SIG-M5 (cell line): ENCODE results near the gene TEX13D.
"Not testable (repeated sequence)": the region's sequence is repeated elsewhere in the genome, so short reads cannot be mapped to it uniquely, and the experiment has no call there.

Experiments
- DNase-seq: peaks from one replicate; lab custom pipeline; 2025; lab: John Stamatoyannopoulos, UW

The TEX13D gene

DNA sequence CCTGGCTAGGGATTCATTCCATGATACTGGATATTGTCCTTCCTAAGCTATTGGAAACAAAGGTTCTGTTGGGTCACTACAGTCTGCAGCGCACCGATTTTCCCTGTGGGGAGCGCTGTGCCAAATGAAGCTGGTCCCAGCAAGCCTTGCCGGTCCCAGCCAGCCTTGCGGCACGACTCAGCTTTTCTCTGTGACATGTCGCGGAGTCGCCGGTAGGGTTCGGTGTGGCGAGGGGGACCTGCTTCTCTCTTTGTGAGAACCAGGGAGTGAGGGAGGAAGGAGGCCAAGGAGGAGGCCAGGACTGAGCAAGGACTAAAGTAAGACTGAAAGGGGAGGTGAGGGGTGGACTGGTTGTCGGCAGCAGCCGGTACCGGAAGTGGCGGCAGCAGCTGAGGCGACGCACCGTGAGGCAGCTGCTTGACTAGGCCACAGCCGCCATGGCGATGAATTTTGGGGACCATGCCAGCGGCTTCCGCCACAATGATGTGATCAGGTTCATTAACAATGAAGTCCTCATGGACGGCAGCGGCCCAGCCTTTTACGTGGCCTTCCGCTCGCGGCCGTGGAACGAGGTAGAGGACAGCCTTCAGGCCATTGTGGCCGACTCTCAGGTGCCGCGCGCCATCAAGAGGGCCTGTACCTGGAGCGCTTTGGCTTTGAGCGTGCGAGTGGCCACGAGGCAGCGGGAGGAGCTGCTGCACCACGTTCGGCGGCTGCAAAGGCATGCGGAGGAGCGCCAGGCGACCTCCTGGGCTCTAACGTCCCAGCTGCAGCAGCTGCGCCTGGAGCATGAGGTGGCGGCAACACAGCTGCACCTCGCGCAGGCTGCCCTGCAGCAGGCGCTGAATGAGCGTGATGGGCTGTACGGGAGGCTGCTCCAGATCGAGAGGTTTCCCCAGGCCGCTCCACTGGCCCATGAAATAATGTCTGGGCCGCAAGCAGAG, at the start of gene TEX13D:
Gene TEX13D (plus strand): TSS at position 180 of the 944 bp plus-strand sequence. CDS start 258 bp downstream, at position 438.
- no peak for DNase-seq

DNA sequence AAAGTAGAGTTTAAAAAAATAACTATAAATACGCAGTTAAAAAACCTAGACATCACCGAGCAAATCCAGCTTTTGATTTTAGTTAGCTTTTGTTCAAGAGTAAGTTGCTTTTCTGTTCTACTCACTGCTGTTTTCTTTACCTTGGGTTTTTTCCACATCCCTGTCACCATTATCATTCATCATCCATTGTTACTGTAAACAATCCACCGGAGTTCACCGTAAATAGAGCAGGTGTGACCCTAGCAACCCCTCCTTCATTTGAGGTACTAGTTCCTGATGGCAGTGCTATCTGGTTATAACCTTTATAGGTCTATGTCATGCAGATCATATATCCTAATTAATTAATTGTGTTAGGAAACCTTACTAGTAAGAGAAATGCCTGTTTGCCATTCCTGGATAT, 43.0 kb upstream of the TEX13D start:
- no peak for DNase-seq

DNA sequence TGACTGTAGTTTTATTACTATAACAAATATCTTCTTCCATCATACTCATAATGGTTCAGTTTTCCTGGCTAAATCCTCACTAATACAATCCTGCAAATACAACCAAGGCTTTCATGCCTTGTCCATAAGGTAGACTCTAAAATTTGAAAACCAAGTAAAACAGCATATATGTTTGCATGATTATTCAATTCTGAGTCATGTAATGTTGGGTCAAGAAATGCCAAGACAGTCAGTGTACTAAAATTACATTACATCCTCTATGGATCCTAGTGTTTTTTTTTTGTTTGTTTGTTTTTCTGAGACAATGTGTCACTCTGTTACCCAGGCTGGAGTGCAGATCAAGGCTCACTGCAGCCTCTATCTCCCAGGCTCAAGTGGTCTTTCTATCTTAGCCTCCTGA, 38.6 kb upstream of the TEX13D start:
- no peak for DNase-seq

DNA sequence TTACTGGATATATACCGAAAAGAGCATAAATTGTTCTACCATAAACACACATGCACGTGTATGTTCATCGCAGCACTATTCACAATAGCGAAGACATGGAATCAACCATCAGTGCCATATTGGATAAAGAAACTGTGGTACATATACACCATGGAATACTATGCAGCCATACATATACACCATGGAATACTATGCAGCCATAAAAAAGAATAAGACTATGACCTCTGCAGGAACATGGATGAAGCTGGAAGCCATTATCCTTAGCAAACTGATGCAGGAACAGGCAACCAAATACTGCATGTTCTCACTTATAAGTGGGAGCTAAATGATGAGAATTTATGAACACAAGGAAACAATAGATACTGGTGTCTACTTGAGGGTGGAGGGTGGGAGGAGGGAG, 33.1 kb upstream of the TEX13D start:
- DNase-seq = not testable (repeated sequence)

DNA sequence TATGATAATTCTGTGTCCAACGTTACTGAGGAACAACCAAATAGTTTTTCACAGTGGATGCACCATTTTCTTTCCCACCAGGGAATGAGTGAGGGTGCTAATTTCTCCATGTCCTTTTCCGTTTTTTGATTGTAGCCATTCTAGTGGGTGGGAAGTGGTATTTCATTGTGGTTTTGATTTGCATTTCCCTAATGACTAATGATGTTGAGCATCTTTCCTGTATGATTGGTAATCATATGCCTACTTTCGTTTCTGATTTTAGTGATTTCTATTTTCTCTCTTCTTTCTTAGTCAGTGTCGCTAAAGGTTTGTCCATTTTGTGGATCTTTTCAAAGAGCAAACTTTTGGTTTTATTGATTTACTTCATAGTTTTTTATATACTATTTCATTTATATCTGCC, 32.1 kb upstream of the TEX13D start:
- DNase-seq = no peak

DNA sequence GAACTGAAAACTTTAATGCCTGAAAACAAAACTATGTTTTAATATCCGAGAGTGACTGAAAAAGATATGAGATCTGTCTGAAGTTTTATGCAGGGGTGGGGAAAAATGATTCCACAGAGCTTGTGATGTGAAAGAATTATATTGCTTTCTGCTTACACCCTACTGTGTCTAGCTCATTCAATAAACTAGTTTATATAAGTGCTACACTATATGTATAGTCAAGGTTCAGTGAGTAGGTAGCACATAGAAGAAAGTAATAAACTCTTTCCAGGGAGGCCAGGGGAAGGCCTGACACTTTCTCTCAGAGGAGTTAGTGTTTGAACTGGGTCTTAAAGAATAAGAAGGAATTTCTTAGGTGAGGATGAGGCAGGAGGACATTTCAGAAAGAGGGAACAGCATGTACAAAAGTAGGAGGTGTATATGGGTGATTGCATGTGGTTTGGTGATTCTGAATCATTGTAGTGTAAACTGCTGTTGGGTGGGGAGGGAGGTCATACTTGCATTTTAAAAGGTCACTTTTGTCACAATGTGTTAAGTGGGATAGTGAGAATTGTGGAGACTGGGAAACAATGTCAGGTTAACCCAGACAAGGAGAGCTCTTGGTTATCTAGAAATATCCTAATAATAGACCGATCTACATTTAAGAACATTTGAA, 25.1 kb upstream of the TEX13D start:
- no peak for DNase-seq

DNA sequence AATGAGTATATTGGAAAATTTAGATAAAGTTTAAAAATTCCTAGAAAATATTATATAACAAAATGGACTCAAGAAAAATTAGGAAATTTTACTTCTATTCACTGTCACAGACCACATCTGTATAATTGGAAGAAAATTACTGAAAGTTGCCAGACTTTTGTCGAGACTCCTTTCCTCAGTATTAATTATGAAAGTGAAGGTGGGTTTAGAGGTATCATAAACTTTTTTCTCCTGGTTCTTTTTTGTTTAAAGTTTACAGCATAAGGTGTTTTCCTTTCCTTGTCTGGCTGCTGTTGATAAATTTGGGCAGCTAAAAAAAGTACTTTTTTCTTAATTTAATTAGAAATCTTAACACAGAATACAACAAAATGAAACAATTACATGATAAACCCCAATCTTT, 6.7 kb upstream of the TEX13D start:
- DNase-seq = no peak

DNA sequence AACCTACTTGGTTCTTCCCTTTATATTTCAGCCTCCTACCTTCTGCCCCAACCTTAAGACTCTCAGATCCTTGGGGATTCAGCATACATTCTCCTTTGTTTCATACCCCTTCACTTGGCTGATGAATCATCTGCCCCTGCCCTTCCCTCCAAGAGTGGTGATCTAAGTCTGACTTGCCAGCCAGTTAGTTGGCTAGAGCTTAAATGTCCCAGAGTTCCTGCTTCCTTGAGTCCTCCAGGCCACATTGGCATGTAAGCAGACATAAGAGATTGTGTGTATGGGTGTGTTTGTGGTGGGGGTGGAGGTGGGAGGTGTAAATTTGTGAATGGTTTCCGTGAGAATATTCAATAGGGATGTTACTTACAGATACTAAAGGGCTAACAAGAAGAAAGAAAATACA, 3.7 kb upstream of the TEX13D start:
- DNase-seq = no peak

DNA sequence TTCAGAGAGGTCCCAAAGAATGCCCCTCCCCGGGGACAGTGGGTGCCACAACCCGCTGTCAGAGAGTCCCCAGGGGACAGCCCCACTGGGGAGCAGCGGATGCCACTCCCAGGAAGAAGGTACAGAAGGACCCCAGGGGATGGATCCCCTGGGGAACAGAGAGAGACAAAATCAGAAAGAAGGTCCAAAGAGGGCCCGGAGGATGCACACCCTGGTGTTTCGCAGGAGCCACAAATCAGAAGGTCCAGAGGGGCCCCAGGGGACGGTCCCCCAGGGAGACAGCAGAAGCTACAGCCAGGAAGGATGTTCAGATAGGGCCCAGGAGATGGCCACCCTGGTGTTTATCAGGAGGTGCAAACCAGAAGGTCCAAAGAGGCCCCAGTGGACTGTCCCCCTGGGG, 1.4 kb downstream of the TEX13D start:
- no peak for DNase-seq

DNA sequence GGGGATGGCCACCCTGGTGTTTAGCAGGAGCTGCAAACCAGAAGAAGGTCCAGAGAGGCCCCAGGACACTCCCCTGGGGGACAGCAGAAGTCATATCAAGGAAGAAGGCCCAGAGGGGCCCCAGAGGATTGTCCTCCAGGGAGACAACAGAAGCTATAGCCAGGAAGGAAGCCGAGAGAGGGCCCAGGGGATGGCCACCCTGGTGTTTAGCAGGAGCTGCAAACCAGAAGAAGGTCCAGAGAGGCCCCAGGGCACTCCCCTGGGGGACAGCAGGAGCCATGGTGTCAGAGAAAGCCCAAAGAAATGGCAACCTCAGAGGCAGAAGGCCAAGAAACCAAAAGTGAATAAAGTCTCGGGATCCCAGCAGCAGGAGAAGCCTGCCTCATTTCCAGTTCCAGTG, 2.1 kb downstream of the TEX13D start:
- not testable (repeated sequence) for DNase-seq

DNA sequence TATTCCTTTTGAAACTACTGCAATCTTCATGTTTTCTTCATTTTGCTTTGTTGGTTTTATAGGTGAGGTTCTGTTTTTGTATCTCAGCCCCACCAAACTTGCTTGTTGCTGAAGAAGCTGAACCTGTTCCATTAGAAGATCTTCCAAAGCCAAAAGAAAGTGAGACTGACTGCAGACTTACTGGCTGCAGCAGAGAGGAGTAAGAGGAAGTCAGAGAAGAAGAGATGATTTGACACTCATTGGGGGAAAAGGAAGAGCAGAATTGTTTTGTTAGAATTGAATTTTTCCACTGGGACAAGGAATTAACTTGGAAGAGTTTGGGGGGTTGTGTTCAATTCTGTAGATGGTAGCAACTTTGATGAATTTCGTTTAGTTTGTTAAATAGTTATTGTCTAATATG, 3.1 kb downstream of the TEX13D start:
- no peak for DNase-seq

DNA sequence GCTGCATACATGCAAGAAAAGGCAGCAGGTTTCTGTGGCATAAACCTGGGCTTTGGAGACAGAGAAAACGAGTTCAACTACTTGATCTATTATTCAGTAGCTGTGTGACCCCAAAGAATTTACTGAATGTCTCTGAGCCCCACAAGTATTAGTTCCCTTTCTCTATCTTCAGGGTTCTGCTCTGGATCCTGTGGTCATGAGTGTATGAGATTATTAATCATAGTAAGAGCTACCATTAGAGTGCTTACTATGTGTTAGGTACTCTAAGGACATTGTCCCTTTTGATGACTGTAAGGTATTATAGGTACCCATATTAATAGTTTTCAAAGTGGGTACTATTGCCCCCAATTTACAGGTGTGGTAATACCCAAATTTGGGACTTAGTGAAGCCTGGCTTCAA, 5.5 kb downstream of the TEX13D start:
- no peak for DNase-seq

DNA sequence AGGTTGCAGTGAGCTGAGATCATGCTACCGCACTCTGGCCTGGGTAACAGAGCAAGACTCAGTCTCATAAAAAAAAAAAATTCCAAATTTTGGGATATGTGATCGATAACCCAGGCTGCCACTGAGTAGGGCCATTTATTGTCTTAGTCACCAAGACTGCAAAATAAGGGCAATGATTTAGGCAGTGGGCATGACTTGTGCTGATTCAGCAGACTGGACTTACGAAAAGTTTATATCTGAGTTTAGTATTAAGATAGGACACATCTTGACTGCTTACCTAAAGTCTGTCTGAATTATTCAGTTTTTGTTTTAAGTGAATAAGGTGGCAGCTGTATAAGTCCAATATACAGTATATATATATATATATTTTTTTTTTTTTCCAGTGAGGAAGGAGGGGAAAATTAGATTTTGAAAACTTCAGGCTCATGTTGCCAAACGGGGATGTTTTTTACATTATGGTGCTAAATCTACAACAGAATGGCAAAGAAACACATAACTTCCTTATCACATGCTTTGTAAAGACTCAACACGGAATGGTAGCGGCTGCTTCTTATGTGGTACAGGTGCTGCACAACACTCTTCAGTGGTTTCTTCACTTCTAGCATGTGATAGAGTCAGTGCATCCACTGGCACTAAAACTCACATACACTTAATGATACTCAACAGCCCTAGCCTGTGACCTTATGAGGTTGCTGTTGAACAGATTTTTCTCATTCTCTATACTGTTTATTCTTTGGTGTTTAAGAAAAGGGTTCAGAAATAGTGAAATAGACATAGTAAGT, 6.5 kb downstream of the TEX13D start:
- DNase-seq = no peak

DNA sequence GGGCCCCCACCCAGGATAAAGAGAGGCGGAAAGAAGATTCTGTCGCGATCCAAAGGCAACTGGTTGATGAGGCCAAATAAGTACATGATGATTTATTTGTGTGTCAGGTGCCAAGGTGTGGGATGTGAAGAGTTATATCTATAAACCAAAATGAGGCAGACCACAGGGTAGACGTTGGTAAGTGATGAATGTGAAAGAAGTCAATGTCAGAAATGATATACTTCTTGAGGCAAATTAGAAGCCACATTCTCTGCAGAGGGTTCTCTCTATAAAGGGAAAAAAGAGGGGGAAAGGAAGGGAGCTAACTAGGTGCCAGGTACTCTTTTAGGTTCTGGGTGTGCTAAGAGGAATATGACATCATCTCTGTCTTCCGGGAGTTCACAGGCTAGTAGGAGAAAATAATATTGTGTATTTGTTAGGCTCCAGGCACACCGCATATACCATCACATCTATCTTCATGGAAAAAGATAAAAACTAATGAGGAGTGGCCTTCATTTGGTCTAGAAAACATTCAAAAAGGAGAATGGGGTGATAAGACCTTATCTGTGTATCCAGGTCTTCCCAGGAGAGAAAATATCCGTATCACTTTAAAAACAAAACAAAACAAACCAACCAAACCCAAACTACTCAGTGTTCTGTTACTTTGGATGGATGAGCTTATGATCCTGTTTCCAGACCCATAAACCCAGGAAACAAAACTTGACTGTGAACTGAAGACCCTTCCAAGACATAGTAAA, 9.1 kb downstream of the TEX13D start:
- DNase-seq = no peak

DNA sequence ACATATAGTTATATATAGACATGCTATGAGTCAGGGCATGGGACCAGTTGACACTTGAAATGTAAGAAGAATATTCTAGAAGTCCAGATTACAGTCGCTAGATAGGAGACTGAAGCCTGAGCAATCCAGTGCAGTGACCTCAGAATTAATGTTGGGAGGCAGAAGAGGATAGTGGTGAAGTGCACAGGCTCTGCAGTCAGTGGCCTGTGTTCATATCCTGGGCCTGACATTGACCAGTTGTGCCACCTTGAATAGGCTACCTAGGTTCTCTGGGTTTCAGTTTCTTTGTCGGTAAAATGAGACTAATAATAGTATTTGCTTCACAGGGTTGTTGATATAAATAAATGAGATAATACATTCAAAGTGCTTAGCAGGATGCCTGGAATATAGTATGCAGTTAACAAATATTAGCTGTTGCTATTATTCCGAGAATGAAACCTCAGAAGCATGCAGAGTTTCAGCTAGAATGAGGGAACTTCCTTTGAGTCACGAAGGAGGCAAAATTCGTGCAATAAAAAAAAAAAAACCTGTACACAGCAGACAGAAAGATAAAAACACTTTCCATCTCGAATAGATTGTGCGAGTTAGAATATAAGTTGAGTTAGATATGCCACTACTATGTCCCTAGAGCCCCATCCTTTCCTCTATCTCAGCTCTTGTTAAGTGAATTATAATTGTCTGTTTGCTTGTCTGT, 9.9 kb downstream of the TEX13D start:
- no peak for DNase-seq

DNA sequence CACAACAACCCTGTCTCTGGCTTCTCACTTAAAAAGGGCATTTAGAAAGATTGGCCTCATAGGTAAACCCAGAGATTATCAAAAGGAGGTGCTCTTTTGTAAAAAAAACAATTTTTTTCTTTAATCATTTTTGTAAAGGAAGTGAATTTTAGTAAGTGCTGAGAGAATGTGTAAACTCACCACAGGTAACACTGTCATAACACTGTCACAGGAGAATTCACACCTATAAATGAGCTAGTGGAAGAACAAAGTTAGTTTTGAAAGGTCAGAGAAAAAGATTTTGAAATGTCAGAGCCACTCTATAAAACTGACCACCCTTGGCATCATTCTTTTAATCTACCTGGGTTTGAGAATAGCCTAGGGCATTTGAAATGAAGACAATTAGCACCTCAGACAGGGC, 10.6 kb downstream of the TEX13D start:
- no peak for DNase-seq

DNA sequence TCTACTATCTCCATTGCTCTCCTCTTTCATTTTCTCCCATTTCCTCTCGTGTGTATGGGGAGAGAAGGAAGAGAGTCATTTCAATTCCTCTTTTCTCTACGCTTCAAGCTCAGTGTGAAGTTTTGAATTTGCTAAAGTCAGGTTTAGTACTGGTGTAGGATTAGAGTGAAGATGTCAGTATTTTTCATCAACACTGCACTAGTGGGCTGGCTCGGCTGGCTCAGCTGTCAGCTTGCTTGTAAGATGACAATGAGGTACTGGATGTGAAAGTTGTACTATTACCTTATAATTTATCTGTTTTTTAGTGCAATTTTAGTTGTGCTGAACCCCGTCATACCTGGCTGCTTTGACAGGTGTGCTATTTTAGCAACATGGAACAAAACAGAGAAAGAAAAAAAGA, 11.8 kb downstream of the TEX13D start:
- DNase-seq = no peak

DNA sequence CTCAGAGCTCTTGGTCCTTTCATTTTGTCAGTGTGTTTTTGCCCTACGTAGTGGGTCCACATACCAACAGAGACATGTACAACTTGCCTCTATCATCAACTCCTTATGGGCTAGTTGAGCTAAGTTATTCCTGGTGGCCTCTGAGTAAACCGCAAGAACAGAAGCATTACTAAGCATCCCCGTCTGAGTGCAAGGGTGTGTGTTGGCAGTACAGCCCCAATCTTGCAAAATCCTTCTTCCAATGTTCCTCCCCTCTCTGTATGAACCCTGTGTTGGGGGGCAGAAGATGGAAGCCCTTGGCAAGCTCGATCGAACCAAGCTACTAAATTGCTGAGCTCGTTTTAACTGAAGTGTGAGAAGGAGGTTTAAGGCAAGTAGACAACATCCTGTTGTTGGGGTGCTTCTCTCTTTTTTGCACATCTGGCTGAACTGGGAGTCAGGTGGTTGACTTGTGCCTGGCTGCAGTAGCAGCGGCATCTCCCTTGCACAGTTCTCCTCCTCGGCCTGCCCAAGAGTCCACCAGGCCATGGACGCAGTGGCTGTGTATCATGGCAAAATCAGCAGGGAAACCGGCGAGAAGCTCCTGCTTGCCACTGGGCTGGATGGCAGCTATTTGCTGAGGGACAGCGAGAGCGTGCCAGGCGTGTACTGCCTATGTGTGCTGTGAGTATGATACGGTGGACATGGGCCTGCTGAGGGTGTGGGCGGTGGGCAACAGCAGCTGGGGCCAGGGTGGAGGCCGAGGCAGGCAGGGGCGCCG, 13.8 kb downstream of the TEX13D start, which contains the start of gene SH2D1A:
Gene SH2D1A (plus strand): TSS at position 447 of the 760 bp plus-strand sequence. CDS start 80 bp downstream, at position 527.
- DNase-seq = no peak

DNA sequence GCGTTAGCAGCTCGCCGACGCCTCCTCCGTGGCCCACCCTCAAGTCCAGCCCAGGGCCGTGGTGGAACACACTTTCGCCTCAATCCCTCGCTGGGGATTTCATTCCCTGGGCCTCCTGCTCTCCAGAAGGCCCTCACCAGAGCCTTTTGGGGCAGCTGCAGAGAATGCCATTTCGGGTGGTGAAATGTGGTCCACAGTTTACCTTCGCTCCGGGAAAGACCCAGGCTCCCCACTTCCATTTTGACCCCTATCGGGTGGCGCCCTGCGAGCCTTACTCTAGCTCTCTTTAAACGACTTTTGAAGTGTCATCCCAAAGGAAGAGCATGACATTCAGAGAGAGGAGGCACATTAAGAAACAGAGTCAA, 14.4 kb downstream of the TEX13D start:
- DNase-seq = no peak

DNA sequence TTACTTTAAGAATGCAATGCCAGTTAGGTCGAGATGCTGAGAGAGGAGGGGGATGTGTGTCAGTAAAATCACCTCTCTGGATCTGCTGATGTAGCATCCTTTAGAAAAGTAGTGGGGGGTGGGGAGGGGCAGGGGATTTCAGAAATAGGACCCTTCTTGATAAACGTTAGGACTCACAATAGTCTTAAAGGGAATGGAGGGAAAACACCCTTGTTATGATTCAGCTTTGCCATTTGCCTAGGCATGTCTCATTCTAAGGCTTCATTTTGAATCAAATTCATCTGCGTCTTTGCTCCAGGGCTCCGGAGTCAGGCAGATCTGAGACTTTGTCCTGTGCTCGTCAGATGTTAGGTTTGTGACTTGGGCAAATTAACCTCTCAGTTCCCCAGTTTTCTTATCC, 14.8 kb downstream of the TEX13D start:
- DNase-seq = no peak

DNA sequence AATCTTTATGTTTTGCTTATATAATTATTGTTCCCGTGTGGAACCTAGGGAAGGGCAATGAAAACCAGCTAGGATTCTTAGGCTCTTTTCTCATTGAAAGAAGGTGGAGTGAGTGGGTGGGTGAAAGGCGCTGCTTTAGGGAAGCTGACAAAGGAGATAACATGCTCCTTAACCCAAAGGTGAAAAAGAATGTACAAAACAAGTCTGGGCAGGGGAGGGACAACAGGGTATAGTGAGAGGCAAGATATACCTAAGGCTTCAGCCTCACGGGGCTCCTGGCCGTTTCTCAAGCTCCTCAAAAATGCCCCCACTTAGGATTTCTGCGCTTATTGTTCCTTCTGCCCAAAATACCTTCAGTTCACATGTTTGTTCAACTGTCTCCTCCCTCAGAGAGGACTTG, 15.7 kb downstream of the TEX13D start:
- DNase-seq = no peak
